GM19351 (cell line): Measurements from ENCODE around the gene SH3TC1.
A peak's percentile ranks its signal among the peaks of the same experiment; 100 is the strongest.

Experiments
- ATAC-seq: cut with Tn5 transposase; IDR thresholded peaks from one replicate; pipeline ENCODE4 v1.9.1; 2021; ENCODE audit warnings: mild to moderate bottlenecking, moderate library complexity; ENCODE audit not compliant: unreplicated experiment

Gene SH3TC1

GRCh38 chr4:8212622-8213021, 13.5 kb downstream of the SH3TC1 start:
- no peak for ATAC-seq

- ATAC-seq, result no peak
Observed at GRCh38 chr4:8213121-8213520, 14.0 kb downstream of the SH3TC1 start.

- ATAC-seq, result no peak
Observed at GRCh38 chr4:8214136-8214535, 15.0 kb downstream of the SH3TC1 start.

GRCh38 chr4:8215001-8215427, 15.9 kb downstream of the SH3TC1 start:
- no peak for ATAC-seq

GRCh38 chr4:8215641-8216442, 16.8 kb downstream of the SH3TC1 start:
- ATAC-seq, result no peak

- no peak for ATAC-seq
Observed at GRCh38 chr4:8216443-8217245, 17.6 kb downstream of the SH3TC1 start.

- no peak for ATAC-seq
Observed at GRCh38 chr4:8217246-8217511, 18.1 kb downstream of the SH3TC1 start.

- no peak for ATAC-seq
Observed at GRCh38 chr4:8217871-8218270, 18.8 kb downstream of the SH3TC1 start.

- ATAC-seq, result no peak
Observed at GRCh38 chr4:8218371-8219031, 19.4 kb downstream of the SH3TC1 start.

- no peak for ATAC-seq
Observed at GRCh38 chr4:8219236-8219635, 20.1 kb downstream of the SH3TC1 start.

- no peak for ATAC-seq
Observed at GRCh38 chr4:8220661-8221450, 21.8 kb downstream of the SH3TC1 start.

- peak; percentile 57 for ATAC-seq
Observed at GRCh38 chr4:8221476-8221875, 22.4 kb downstream of the SH3TC1 start.

- no peak for ATAC-seq
Observed at GRCh38 chr4:8221985-8222384, 22.9 kb downstream of the SH3TC1 start.

- no peak for ATAC-seq
Observed at GRCh38 chr4:8222609-8223388, 23.7 kb downstream of the SH3TC1 start.

GRCh38 chr4:8224267-8224974, 25.3 kb downstream of the SH3TC1 start:
- no peak for ATAC-seq

- no peak for ATAC-seq
Observed at GRCh38 chr4:8224975-8225625, 26.0 kb downstream of the SH3TC1 start.

GRCh38 chr4:8225706-8226443, 26.8 kb downstream of the SH3TC1 start:
- ATAC-seq, result no peak

- no peak for ATAC-seq
Observed at GRCh38 chr4:8227201-8227770, 28.2 kb downstream of the SH3TC1 start.
